Fibroblast of lung (primary cell): Measurements from ENCODE around the gene TUBA4B. TPM values are rescaled to one million over a fixed set of nuclear protein-coding genes. Genes with fewer than 3 reads are reported as not detected.

Source experiments
- DNase-seq, 2 donors: peaks; one replicate each; pipeline versions ENCODE4 v3.0.0 to v3.0.0-alpha.2; 2010; ENCODE audit warnings: low read depth in 2 of 2
- H2AFZ ChIP-seq: 2 replicates; pipeline ENCODE4 v1.5.1; 2012; ENCODE audit warnings: low read length, control low read depth, inconsistent platforms
- H3K27ac ChIP-seq: 2 replicates; pipeline ENCODE4 v1.5.1; 2011; ENCODE audit warnings: low read length, control low read depth; ENCODE audit not compliant: insufficient read depth
- H3K27me3 ChIP-seq: 2 replicates; pipeline ENCODE4 v1.5.1; 2011; ENCODE audit warnings: mild to moderate bottlenecking, low read length; ENCODE audit not compliant: control insufficient read depth, insufficient read depth
- H3K36me3 ChIP-seq: 2 replicates; pipeline ENCODE4 v1.5.1; 2011; ENCODE audit warnings: low read length; ENCODE audit not compliant: control insufficient read depth, insufficient read depth
- H3K4me1 ChIP-seq: 2 replicates; pipeline ENCODE4 v1.5.1; 2011; ENCODE audit warnings: low read length; ENCODE audit not compliant: control insufficient read depth, insufficient read depth; ENCODE audit errors: extremely low read depth
- H3K4me2 ChIP-seq: 2 replicates; pipeline ENCODE4 v1.5.1; 2011; ENCODE audit warnings: low read length, control low read depth; ENCODE audit not compliant: insufficient read depth; ENCODE audit errors: extremely low read depth
- H3K4me3 ChIP-seq, 4 experiments: fragments of 200-600 bp in 1 of 4; sonication (generic) in 1 of 4; replicated peaks in 1 of 4; 2 replicates each; pipeline ENCODE4 v1.5.1; 2011 to 2016; ENCODE audit warnings: low read length in 4 of 4, low read depth in 3 of 4, mild to moderate bottlenecking in 3 of 4, control low read depth in 2 of 4, inconsistent platforms in 1 of 4, mixed read lengths in 1 of 4; ENCODE audit not compliant: insufficient read depth in 1 of 4; ENCODE audit errors: control extremely low read depth in 1 of 4
- H3K79me2 ChIP-seq: 2 replicates; pipeline ENCODE4 v1.5.1; 2012; ENCODE audit warnings: mild to moderate bottlenecking, low read length, inconsistent platforms; ENCODE audit not compliant: control insufficient read depth, insufficient read depth
- H3K9ac ChIP-seq: 2 replicates; pipeline ENCODE4 v1.5.1; 2011; ENCODE audit warnings: mild to moderate bottlenecking, low read length, control low read depth; ENCODE audit not compliant: insufficient read depth
- H3K9me3 ChIP-seq: 2 replicates; pipeline ENCODE4 v1.5.1; 2012; ENCODE audit warnings: low read depth, low read length; ENCODE audit not compliant: control insufficient read depth, insufficient read depth
- H4K20me1 ChIP-seq: 2 replicates; pipeline ENCODE4 v1.5.1; 2011; ENCODE audit warnings: low read length; ENCODE audit not compliant: control insufficient read depth, insufficient read depth; ENCODE audit errors: extremely low read depth
- EZH2 ChIP-seq: IDR thresholded peaks from 2 replicates; pipeline ENCODE4 v1.5.1; 2012; ENCODE audit warnings: low read length, control low read depth, mild to moderate bottlenecking; ENCODE audit errors: missing control alignments
- polyA plus RNA-seq, 2 donors: library from polyadenylated mRNA; depleted of rRNA in 1 of 2; stranded (reverse) in 1 of 2; unstranded in 1 of 2; fragments of >200 nt; gene quantifications; 2 replicates each; pipeline ENCODE4 v1.2.1, GENCODE V29; 2011 to 2012; ENCODE audit warnings: missing spikeins in 1 of 2
- total RNA-seq: library from RNA; depleted of rRNA; stranded (reverse); fragments of >200 nt; gene quantifications from 2 replicates; pipeline ENCODE4 v1.2.1, GENCODE V29; 2014
- TF ChIP-seq, protein P1 (sequence below), 2 donors: IDR thresholded peaks in 1 of 2; conservative IDR thresholded peaks in 1 of 2; 1 replicate in 1 of 2; 2 replicates in 1 of 2; pipeline ENCODE4 v1.5.1; 2011 to 2012; ENCODE audit warnings: low read length in 2 of 2, control low read depth in 1 of 2, inconsistent platforms in 1 of 2, low read depth in 1 of 2, mild to moderate bottlenecking in 1 of 2

TUBA4B gene
- total and polyA plus RNA-seq, 2 donors (not counting 1 experiment from before 2014, with no cell fraction given), result not detected

DNA sequence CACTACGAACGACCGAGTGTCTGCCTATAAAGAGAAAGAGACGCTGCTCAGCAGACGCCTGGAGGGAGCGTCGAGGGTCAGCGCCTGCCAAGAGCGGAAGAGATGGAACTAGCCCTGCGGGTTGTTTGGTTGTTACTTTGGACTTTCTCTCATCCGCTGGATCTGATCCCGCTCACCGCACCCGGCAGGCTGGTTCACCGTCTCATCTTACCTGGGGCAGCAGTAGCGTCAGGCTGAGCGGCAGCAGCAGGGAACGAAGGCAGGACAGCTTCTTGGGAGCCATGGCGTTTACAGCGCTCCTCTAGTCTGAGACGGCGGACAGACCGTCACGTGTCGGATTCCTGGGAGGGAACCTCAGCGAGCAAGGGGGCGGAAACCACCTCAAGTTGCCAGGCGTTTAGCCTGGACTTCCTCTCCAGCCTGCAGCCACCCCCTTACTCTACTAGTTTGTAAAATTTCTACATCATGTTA lies 9.7 kb upstream of the TUBA4B start:
- TF ChIP-seq, protein P1, sequence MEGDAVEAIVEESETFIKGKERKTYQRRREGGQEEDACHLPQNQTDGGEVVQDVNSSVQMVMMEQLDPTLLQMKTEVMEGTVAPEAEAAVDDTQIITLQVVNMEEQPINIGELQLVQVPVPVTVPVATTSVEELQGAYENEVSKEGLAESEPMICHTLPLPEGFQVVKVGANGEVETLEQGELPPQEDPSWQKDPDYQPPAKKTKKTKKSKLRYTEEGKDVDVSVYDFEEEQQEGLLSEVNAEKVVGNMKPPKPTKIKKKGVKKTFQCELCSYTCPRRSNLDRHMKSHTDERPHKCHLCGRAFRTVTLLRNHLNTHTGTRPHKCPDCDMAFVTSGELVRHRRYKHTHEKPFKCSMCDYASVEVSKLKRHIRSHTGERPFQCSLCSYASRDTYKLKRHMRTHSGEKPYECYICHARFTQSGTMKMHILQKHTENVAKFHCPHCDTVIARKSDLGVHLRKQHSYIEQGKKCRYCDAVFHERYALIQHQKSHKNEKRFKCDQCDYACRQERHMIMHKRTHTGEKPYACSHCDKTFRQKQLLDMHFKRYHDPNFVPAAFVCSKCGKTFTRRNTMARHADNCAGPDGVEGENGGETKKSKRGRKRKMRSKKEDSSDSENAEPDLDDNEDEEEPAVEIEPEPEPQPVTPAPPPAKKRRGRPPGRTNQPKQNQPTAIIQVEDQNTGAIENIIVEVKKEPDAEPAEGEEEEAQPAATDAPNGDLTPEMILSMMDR (conservative IDR thresholded peaks at IDR 0.05 in 1 of 2, IDR thresholded peaks at IDR 0.05 in 1 of 2; ENCODE audit: low read depth in 1 of 2, low read length in 2 of 2), result no peak
- TF ChIP-seq EZH2, result no peak
- peak in 1 of 2 donors; percentile 31 for DNase-seq
- Histone ChIP-seq H3K9ac (no peak overlapping the region), H3K27me3 (no peaks in the 10 kb centered on the region), H3K4me2 (no peak overlapping the region), H3K4me1 (peaks cover 3% of the 10 kb centered on the region), H3K79me2 (peaks cover 15% of the 10 kb centered on the region), H3K36me3 (peaks cover 12% of the 10 kb centered on the region), H3K27ac (peak overlapping the region; percentile 32), H3K4me3 (peak overlapping the region in 2 of 4 experiments; percentile 14 to 45), H3K9me3 (no peaks in the 10 kb centered on the region), H4K20me1 (no peaks in the 10 kb centered on the region), H2AFZ (peak overlapping the region; percentile 41)

DNA sequence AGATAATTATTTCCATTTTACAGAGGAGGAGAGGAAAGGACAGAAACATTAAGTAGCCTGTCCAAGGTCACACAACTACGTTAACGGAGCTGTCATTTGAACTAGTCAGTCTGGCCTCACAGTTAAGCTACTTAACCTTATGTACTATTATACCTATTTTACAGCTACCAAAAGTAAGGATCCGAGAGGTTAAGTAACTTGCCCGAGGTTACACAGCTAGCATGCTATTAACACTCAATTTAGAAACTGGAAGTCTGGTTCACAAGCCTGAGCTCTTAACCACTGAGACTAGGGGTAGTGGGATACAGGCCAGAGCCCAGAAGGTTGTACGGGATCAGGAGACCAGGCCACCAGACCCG lies 8.3 kb upstream of the TUBA4B start:
- Histone ChIP-seq H3K36me3 (peaks cover 12% of the 10 kb centered on the region), H4K20me1 (no peaks in the 10 kb centered on the region), H2AFZ (peak overlapping the region; percentile 86), H3K4me1 (peaks cover 12% of the 10 kb centered on the region), H3K4me2 (peak overlapping the region; percentile 92), H3K27me3 (no peaks in the 10 kb centered on the region), H3K9me3 (no peaks in the 10 kb centered on the region), H3K9ac (peak overlapping the region; percentile 98), H3K79me2 (peaks cover 15% of the 10 kb centered on the region), H3K4me3 (peak overlapping the region; percentile 87 to 95 (median 94)), H3K27ac (peak overlapping the region; percentile 99)
- DNase-seq, result no peak
- TF ChIP-seq, protein P1 (conservative IDR thresholded peaks at IDR 0.05 in 1 of 2, IDR thresholded peaks at IDR 0.05 in 1 of 2; ENCODE audit: low read depth in 1 of 2, low read length in 2 of 2), result no peak
- TF ChIP-seq EZH2, result no peak

DNA sequence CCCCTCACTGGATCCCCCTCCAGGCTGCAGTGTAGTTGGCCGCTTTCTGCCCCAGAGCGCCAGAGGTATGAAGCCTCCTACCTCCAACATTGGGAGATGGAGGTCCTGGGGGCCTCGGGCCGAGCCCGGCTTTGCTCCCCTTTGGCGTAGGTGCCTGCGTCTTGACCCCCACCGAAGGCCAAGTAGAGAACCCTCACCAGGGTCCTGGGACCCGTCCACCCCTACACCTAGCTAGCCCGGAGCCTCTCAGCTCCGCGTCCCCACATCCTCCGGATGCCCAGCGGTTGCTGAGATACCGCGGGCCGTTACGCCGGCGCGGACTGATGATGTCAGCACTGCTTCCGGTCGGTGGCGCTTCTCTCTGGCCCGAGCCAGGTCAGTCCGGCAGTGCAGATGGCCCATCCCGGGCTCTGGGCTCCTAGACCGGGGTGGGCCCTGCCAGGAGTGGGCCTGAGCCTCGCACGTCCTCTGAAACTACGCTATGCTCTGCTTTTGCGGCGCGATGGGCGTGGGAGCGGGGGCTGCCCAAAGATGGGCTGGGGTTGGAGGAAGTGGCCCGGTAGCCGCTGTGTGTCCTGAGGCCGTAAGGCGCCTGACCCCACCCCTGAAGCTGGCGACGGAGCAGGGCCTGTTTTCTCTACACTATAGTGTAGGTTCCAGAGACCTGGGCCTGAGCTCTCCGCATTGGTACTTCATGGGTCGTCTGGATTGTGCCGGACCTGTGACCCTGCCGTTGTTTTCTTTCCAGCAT lies 7.7 kb upstream of the TUBA4B start, which contains the start of the genes GLB1L and STK16:
GLB1L (minus strand) TSS at position 297 of the 751 bp plus-strand sequence. CDS start 1,871 bp downstream, outside the sequence.
STK16 (plus strand) TSS at position 332 of the 751 bp plus-strand sequence. CDS start 521 bp downstream, outside the sequence.
- peak within 1 kb of the TSS; percentile 87 to 95 (median 94) for H3K4me3 ChIP-seq
- H3K9me3 ChIP-seq, result no peaks in the 10 kb centered on the region
- peak within 1 kb of the TSS; percentile 99 for H3K27ac ChIP-seq
- H4K20me1 ChIP-seq, result no peaks in the 10 kb centered on the region
- H3K36me3 ChIP-seq, result peaks cover 14% of the 10 kb centered on the region
- H3K27me3 ChIP-seq, result no peaks in the 10 kb centered on the region
- peak within 1 kb of the TSS; percentile 86 for H2AFZ ChIP-seq
- H3K9ac ChIP-seq, result peak within 1 kb of the TSS; percentile 98
- no peak for TF ChIP-seq EZH2
- TF ChIP-seq, protein P1 (conservative IDR thresholded peaks at IDR 0.05 in 1 of 2, IDR thresholded peaks at IDR 0.05 in 1 of 2; ENCODE audit: low read depth in 1 of 2, low read length in 2 of 2), result no peak
- peak within 1 kb of the TSS; percentile 92 for H3K4me2 ChIP-seq
- H3K79me2 ChIP-seq, result peaks cover 15% of the 10 kb centered on the region
- DNase-seq, result peak; percentile 89 to 94
- H3K4me1 ChIP-seq, result peaks cover 17% of the 10 kb centered on the region
